H1 (cell line): ENCODE data around the gene NANOS2. TPM values are rescaled to one million over a fixed set of nuclear protein-coding genes. Genes with fewer than 3 reads are reported as not detected.
A peak's percentile ranks its signal among the peaks of the same experiment; 100 is the strongest.

ENCODE experiments used
- BCL11A ChIP-seq, 2 experiments: IDR thresholded peaks; one replicate each; pipeline ENCODE4 v1.6.1; 2011; ENCODE audit warnings: low read depth in 2 of 2, low read length in 2 of 2, mild to moderate bottlenecking in 2 of 2
- CBX8 ChIP-seq: fragments of 300-800, 300-1000 bp; sonication (generic); IDR thresholded peaks from 2 replicates; pipeline ENCODE4 v1.7.1; 2016; ENCODE audit warnings: low read depth, low read length, borderline replicate concordance
- CEBPB ChIP-seq: IDR thresholded peaks from 2 replicates; pipeline ENCODE4 v1.6.1; 2012; ENCODE audit warnings: low read depth, low read length
- CTBP2 ChIP-seq: IDR thresholded peaks from 2 replicates; pipeline ENCODE4 v1.7.0; 2011; ENCODE audit warnings: borderline replicate concordance, mild to moderate bottlenecking, moderate library complexity, mixed read lengths, low read length; ENCODE audit not compliant: insufficient read depth, insufficient read length
- EZH2 ChIP-seq: fragments of 200-600 bp; sonication (generic); IDR thresholded peaks from 2 replicates; pipeline ENCODE4 v1.7.1; 2012; ENCODE audit warnings: low read depth, mild to moderate bottlenecking, moderate library complexity, low read length, inconsistent platforms; ENCODE audit not compliant: severe bottlenecking
- KDM5A ChIP-seq: fragments of 200-600 bp; IDR thresholded peaks from 2 replicates; pipeline ENCODE4 v1.7.1; 2012; ENCODE audit warnings: mild to moderate bottlenecking, low read length, inconsistent platforms, mixed read lengths
- MAFK ChIP-seq: IDR thresholded peaks from 2 replicates; pipeline ENCODE4 v1.6.1; 2012; ENCODE audit warnings: low read depth, mild to moderate bottlenecking, improper control_type of control experiment, low read length
- NRF1 ChIP-seq: IDR thresholded peaks from 2 replicates; pipeline ENCODE4 v1.6.1; 2011; ENCODE audit warnings: mild to moderate bottlenecking, low read depth, low read length, improper control_type of control experiment
- SAP30 ChIP-seq: fragments of 300-600 bp; sonication (generic); IDR thresholded peaks from 2 replicates; pipeline ENCODE4 v1.7.1; 2012; ENCODE audit warnings: low read length, moderate library complexity, mild to moderate bottlenecking, inconsistent platforms; ENCODE audit not compliant: insufficient read depth, insufficient replicate concordance
- SIN3A ChIP-seq, 2 experiments: IDR thresholded peaks in 1 of 2; conservative IDR thresholded peaks in 1 of 2; 2 replicates each; pipeline ENCODE4 v1.6.1; 2011 to 2012; ENCODE audit warnings: low read length in 2 of 2, improper control_type of control experiment in 1 of 2, low read depth in 1 of 2, mild to moderate bottlenecking in 1 of 2
- SIRT6 ChIP-seq: IDR thresholded peaks from one replicate; pipeline ENCODE4 v1.7.1; 2012; ENCODE audit warnings: low read length, inconsistent platforms
- TAF7 ChIP-seq: optimal IDR thresholded peaks from 2 replicates; pipeline ENCODE3; 2011; ENCODE audit warnings: low read depth, mild to moderate bottlenecking, inconsistent platforms, low read length, moderate library complexity, borderline replicate concordance
- TBP ChIP-seq: IDR thresholded peaks from 2 replicates; pipeline ENCODE4 v1.6.1; 2011; ENCODE audit warnings: low read depth, low read length, improper control_type of control experiment
- polyA plus RNA-seq, 7 experiments: library from polyadenylated mRNA; depleted of rRNA in 3 of 7; stranded (reverse) in 5 of 7; unstranded in 2 of 7; fragments of >200 nt in 5 of 7; fragments of 200-250 nt in 2 of 7; gene quantifications; 1 replicate in 5 of 7; 2 replicates in 1 of 7; 4 replicates in 1 of 7; pipeline versions ENCODE4 v1.2.1 to v1.2.3, GENCODE V29; 2011 to 2013; ENCODE audit warnings: missing spikeins in 2 of 7, mixed read lengths in 2 of 7
- total RNA-seq: library from RNA; stranded (reverse); fragmentation: NEBNext Ultra II Directional; extraction: Animal tissue kit (Norgen Biotek cat#: 25700); gene quantifications from 2 replicates; pipeline ENCODE4 v1.2.1, GENCODE V29; 2021
- TF ChIP-seq, protein P1 (sequence below): IDR thresholded peaks from 2 replicates; pipeline ENCODE4 v1.6.1; 2012; ENCODE audit warnings: inconsistent platforms
- TF ChIP-seq, protein P2 (sequence below): IDR thresholded peaks from 2 replicates; pipeline ENCODE4 v1.6.1; 2012; ENCODE audit warnings: inconsistent platforms

The NANOS2 gene
- total and polyA plus RNA-seq, 2 of the 8 experiments (the other 6 are each of a cell fraction or from before 2014, with no cell fraction given), result 0.20 TPM; not detected in 1

DNA sequence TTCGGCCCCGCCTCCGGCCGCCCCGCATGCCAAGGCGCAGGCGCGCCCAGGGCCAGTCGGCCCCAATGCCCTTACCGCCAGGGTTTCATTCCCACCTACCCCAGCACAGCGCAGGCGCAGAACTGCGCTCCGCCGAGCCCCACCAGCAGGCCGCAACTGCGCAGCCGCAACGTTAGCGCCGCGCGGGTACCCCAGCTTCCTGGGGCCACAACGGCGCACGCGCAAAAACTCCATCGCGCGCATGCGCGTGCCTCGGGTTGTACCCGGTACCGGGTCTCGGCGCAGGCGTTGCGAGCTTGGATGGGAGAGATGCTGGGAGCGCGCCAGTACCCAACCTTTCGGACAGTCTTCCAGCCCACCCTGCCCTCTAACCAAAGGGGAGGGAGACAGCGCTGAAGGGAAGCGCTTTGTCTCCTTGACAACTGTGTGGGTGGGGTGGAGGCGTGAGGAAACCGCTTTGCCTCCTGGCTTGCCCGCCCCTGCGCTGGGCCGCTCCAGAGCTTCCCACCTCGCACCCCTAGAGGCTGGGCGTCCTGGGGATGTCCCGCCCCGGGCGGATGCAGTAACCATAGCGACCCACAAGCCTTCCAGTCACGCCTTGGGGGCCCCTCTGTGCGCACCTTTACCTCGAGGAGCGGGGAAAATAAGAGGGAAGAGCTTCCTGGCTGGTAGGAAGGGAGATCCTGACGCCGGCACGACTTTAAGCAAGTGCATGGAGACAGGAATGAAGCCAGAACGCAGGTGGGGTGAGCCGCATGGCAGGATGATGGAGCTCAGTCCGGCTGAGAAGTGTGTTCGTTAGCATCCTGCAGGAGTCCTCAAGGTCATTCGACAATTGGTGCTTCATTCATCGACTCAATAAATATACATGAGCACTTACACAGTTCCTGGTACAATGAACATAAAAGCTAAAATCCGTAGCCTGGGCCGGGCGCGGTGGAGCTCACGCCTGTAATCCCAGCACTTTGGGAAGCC, 11.6 kb downstream of the NANOS2 start (continued):
- TF ChIP-seq TBP (peak; percentile 22; the same call in 1 of the 2 replicates), KDM5A (no peak), EZH2 (no peak), SIN3A (conservative IDR thresholded peaks at IDR 0.05 in 1 of 2, IDR thresholded peaks at IDR 0.05 in 1 of 2; ENCODE audit: low read depth in 1 of 2, low read length in 2 of 2) (peak in 1 of 2 experiments; percentile 41; a peak in 1 of 4 replicates), MAFK (no peak), CTBP2 (no peak), NRF1 (peak; percentile 100), SIRT6 (no peak), SAP30 (peak; percentile 38), BCL11A (IDR thresholded peaks at IDR 0.05; ENCODE audit: low read depth in 2 of 2, low read length in 2 of 2) (no peak), CEBPB (no peak), TAF7 (no peak), CBX8 (no peak)
- TF ChIP-seq, protein P1, sequence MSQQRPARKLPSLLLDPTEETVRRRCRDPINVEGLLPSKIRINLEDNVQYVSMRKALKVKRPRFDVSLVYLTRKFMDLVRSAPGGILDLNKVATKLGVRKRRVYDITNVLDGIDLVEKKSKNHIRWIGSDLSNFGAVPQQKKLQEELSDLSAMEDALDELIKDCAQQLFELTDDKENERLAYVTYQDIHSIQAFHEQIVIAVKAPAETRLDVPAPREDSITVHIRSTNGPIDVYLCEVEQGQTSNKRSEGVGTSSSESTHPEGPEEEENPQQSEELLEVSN, result peak; percentile 42; the same call in 1 of the 2 replicates
- TF ChIP-seq, protein P2, sequence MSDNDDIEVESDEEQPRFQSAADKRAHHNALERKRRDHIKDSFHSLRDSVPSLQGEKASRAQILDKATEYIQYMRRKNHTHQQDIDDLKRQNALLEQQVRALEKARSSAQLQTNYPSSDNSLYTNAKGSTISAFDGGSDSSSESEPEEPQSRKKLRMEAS, result peak; percentile 59
